Measurements from ENCODE around the gene FLT3LG.

- TF ChIP-seq EZH2 (IDR thresholded peaks at IDR 0.05; ENCODE audit: low read depth, low read length, severe bottlenecking) (no peak), SP2 (IDR thresholded peaks at IDR 0.05; ENCODE audit: low read length) (no peak), MAX (IDR thresholded peaks at IDR 0.05) (peak; percentile 93), CBX5 (IDR thresholded peaks at IDR 0.05; ENCODE audit: low read depth, low read length) (no peak), POLR2A (IDR thresholded peaks at IDR 0.05; ENCODE audit: control extremely low read depth in 1 of 2, low read depth in 2 of 2, low read length in 2 of 2) (peak in 1 of 2 experiments; percentile 32; a peak in 1 of 3 replicates), TAF1 (IDR thresholded peaks at IDR 0.05; ENCODE audit: low read depth, low read length) (0 out of 2 replicates have a peak, but pooled peaks have one; percentile 23)
- TF ChIP-seq, protein P1, sequence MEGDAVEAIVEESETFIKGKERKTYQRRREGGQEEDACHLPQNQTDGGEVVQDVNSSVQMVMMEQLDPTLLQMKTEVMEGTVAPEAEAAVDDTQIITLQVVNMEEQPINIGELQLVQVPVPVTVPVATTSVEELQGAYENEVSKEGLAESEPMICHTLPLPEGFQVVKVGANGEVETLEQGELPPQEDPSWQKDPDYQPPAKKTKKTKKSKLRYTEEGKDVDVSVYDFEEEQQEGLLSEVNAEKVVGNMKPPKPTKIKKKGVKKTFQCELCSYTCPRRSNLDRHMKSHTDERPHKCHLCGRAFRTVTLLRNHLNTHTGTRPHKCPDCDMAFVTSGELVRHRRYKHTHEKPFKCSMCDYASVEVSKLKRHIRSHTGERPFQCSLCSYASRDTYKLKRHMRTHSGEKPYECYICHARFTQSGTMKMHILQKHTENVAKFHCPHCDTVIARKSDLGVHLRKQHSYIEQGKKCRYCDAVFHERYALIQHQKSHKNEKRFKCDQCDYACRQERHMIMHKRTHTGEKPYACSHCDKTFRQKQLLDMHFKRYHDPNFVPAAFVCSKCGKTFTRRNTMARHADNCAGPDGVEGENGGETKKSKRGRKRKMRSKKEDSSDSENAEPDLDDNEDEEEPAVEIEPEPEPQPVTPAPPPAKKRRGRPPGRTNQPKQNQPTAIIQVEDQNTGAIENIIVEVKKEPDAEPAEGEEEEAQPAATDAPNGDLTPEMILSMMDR (IDR thresholded peaks at IDR 0.05; ENCODE audit: control extremely low read depth in 1 of 3, insufficient read depth in 1 of 3, low read depth in 1 of 3, low read length in 3 of 3), result no peak
Measured at GRCh38 chr19:49427855-49428546, 46.0 kb upstream of the FLT3LG start.

Data from H1 (cell line).